KOPT-K1 (cell line): ENCODE results near the gene DBI.
A peak's percentile ranks its signal among the peaks of the same experiment; 100 is the strongest.

ENCODE experiments used
- H3K27ac ChIP-seq: fragments of 200-600 bp; sonication (generic); 2 replicates; pipeline ENCODE4 v1.5.1; 2016; ENCODE audit warnings: antibody characterized with exemption, mild to moderate bottlenecking, low read depth, low read length; ENCODE audit not compliant: poor library complexity, severe bottlenecking
- H3K36me3 ChIP-seq: fragments of 200-600 bp; sonication (generic); 2 replicates; pipeline ENCODE4 v1.5.1; 2017; ENCODE audit warnings: antibody characterized with exemption, mild to moderate bottlenecking, low read length, moderate library complexity; ENCODE audit not compliant: insufficient read depth
- H3K9me3 ChIP-seq: fragments of 200-600 bp; sonication (generic); 2 replicates; pipeline ENCODE4 v1.5.1; 2017; ENCODE audit warnings: antibody characterized with exemption, low read length, mild to moderate bottlenecking; ENCODE audit not compliant: insufficient read depth, poor library complexity, severe bottlenecking

The DBI gene

GRCh38 chr2:119366649-119367471 is at the start of gene DBI, which contains the start of gene C2orf76:
DBI (plus strand) TSS chr2:119366977; CDS start chr2:119367052, 75 bp downstream.
C2orf76 (minus strand) TSS chr2:119366834; CDS start chr2:119339959, 26,875 bp downstream.
- H3K27ac ChIP-seq: peak within 1 kb of the TSS; percentile 88
- peaks cover 40% of the 10 kb centered on the region for H3K36me3 ChIP-seq
- H3K9me3 ChIP-seq: no peaks in the 10 kb centered on the region

- no peaks in the 10 kb centered on the region for H3K36me3 ChIP-seq
- H3K27ac ChIP-seq: no peak overlapping the region
- no peaks in the 10 kb centered on the region for H3K9me3 ChIP-seq
These were observed 49.2 kb upstream of the DBI start for GRCh38 chr2:119317554-119317953.

DNA sequence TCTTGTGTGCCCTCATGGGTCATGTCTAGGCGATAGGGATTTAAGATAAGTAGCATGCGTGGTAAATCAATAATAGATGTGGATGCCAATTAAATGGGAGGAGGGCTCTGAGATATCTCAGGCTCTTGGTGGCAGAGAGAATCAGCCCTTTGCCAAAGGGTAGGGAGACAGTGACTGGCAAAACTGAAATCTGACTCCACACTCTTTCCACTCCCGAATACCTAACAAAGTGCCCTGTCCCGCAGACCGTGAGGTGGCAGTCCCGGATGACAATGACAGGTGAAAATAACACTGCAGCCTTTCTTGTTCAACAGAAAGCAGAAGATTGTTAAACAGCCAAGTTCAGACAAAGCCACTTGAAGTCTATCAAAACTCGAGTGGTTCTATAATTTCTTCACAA is 47.2 kb upstream of the DBI start:
- H3K36me3 ChIP-seq: no peaks in the 10 kb centered on the region
- no peak overlapping the region for H3K27ac ChIP-seq
- H3K9me3 ChIP-seq: no peaks in the 10 kb centered on the region

GRCh38 chr2:119323459-119323858 is 43.3 kb upstream of the DBI start:
- Histone ChIP-seq H3K9me3 (no peaks in the 10 kb centered on the region), H3K36me3 (no peaks in the 10 kb centered on the region), H3K27ac (no peak overlapping the region)

GRCh38 chr2:119324685-119325270 is 42.0 kb upstream of the DBI start:
- Histone ChIP-seq H3K36me3 (no peaks in the 10 kb centered on the region), H3K9me3 (no peaks in the 10 kb centered on the region)

DNA sequence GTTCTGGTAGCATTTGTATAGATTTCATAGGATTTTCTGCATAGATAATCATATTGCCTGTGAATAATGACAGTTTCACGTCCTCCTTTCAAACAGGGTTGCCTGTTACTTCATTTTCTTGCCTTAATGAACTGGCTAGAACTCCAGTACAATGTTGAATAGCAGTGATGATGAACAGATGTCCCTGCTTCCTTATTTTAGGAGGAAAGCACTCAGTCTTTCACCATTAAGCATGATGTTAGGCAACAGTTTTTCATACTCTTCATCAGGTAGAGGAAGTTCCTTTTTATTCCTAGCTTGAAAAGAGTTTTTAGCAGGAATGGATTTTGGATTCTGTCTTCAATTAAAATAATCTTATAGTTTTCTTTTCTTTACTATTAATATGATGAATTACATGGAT is 39.8 kb upstream of the DBI start:
- Histone ChIP-seq H3K27ac (no peak overlapping the region), H3K36me3 (no peaks in the 10 kb centered on the region), H3K9me3 (no peaks in the 10 kb centered on the region)

More at GRCh38 chr2:119324685-119325270, 42.0 kb upstream of the DBI start:
- H3K27ac ChIP-seq: no peak overlapping the region

DNA sequence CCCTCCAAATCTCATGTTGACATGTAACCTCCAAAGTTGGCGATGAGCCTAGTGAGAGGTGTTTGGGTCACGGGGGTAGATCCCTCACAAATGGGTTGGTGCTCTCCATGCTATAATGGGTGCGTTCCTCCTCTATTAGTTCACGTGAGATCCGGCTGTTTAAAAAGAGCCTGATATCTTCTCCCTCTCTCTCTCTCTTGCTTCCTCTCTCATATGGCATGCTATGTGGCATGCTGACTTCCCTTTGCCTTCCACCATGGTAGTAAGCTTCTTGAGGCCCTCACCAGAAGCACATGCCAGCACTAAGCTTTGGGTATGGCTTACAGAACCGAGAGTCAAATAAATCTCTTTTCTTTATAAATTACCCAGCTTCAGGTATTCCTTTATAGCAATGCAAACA is 39.3 kb upstream of the DBI start:
- Histone ChIP-seq H3K36me3 (no peaks in the 10 kb centered on the region), H3K27ac (no peak overlapping the region)

GRCh38 chr2:119332953-119333352 is 33.8 kb upstream of the DBI start:
- H3K9me3 ChIP-seq: no peaks in the 10 kb centered on the region
- H3K27ac ChIP-seq: no peak overlapping the region
- H3K36me3 ChIP-seq: no peaks in the 10 kb centered on the region

More for the DNA sequence above, 39.3 kb upstream of the DBI start:
- H3K9me3 ChIP-seq: no peaks in the 10 kb centered on the region

GRCh38 chr2:119333360-119333759 is 33.4 kb upstream of the DBI start:
- Histone ChIP-seq H3K27ac (no peak overlapping the region), H3K9me3 (no peaks in the 10 kb centered on the region)

GRCh38 chr2:119333833-119334232 is 32.9 kb upstream of the DBI start:
- H3K27ac ChIP-seq: no peak overlapping the region

More at GRCh38 chr2:119333360-119333759, 33.4 kb upstream of the DBI start:
- H3K36me3 ChIP-seq: no peaks in the 10 kb centered on the region

GRCh38 chr2:119337749-119338148 is 29.0 kb upstream of the DBI start:
- Histone ChIP-seq H3K27ac (peak overlapping the region; percentile 61), H3K36me3 (no peaks in the 10 kb centered on the region), H3K9me3 (no peaks in the 10 kb centered on the region)

More at GRCh38 chr2:119333833-119334232, 32.9 kb upstream of the DBI start:
- no peaks in the 10 kb centered on the region for H3K9me3 ChIP-seq
- no peaks in the 10 kb centered on the region for H3K36me3 ChIP-seq

GRCh38 chr2:119338272-119338671 is 28.5 kb upstream of the DBI start:
- Histone ChIP-seq H3K9me3 (no peaks in the 10 kb centered on the region), H3K27ac (peak overlapping the region; percentile 61), H3K36me3 (no peaks in the 10 kb centered on the region)

DNA sequence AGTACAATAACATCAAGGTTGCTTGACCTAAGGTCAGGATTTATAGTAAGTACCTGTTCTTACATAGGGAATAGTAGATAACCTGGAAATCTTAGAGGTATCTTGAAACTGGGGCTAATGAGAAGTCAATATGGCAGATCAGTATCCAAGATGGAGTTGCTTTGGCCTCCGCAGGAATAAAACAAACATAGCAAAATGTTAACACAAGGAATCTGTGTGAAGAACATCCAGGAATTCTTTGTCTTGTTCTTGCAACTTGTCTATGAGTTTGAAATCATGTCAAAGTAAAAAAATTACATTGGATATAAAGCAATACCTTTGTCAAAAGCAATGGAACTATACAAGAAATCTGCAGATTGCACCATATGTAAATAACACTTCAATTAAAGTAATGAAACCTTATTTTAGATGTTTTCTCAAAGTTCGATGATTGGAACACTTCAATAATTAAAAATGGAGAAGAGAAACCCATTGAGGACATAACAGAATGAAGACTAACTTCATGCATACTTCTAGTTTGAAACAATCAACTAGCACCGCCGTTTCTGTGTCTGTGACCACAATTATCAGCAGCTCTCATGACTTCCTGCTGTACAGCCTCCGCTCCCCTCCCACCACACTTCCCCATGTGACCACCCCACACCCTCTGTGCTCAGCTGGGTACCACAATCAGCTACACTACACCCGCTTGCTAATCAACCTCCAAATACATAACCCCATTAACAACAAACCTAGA is 27.8 kb upstream of the DBI start:
- H3K36me3 ChIP-seq: no peaks in the 10 kb centered on the region
- peak overlapping the region; percentile 61 for H3K27ac ChIP-seq
- H3K9me3 ChIP-seq: no peaks in the 10 kb centered on the region

DNA sequence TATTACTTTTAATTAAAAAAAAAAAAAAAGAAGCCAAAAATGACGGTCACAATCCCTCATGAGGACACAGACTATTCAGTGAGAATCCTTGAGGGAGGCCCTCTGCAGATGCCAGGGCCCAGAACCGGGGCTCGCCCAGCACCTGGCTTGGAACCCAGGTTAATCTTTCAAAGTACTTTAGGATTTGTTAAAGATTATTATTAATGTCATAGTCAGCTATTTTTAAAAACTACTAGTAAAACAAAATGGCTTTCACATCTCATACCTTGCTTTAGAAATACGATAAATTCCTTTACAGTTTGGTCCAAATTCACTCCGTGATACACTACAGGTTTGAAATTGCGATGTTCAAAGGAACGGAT is 27.2 kb upstream of the DBI start:
- H3K27ac ChIP-seq: peak overlapping the region; percentile 61
- no peaks in the 10 kb centered on the region for H3K36me3 ChIP-seq
- no peaks in the 10 kb centered on the region for H3K9me3 ChIP-seq

- Histone ChIP-seq H3K27ac (no peak overlapping the region), H3K36me3 (no peaks in the 10 kb centered on the region), H3K9me3 (no peaks in the 10 kb centered on the region)
These were observed 25.1 kb upstream of the DBI start for GRCh38 chr2:119341684-119342083.
